Upper lobe of left lung (tissue), 4 donors: ENCODE results near the gene MATCAP1.

Experiments used
- CTCF ChIP-seq, 6 experiments: fragments of 450-650 bp in 4 of 6; fragments of 200-600 bp in 2 of 6; sonication (generic) in 2 of 6; IDR thresholded peaks; one replicate each; pipeline ENCODE4 v1.5.1; 2016 to 2019; ENCODE audit warnings: antibody characterized with exemption in 6 of 6
- EP300 ChIP-seq, 4 donors: sonication (generic); formaldehyde crosslinking; IDR thresholded peaks; one replicate each; pipeline ENCODE4 v1.5.1; 2017; ENCODE audit warnings: antibody characterized with exemption in 4 of 4, control low read depth in 2 of 4
- POLR2A ChIP-seq, 4 donors: fragments of 450-650 bp; IDR thresholded peaks; one replicate each; pipeline ENCODE4 v1.5.1; 2016 to 2017; ENCODE audit warnings: antibody characterized with exemption in 4 of 4, mild to moderate bottlenecking in 2 of 4

DNA sequence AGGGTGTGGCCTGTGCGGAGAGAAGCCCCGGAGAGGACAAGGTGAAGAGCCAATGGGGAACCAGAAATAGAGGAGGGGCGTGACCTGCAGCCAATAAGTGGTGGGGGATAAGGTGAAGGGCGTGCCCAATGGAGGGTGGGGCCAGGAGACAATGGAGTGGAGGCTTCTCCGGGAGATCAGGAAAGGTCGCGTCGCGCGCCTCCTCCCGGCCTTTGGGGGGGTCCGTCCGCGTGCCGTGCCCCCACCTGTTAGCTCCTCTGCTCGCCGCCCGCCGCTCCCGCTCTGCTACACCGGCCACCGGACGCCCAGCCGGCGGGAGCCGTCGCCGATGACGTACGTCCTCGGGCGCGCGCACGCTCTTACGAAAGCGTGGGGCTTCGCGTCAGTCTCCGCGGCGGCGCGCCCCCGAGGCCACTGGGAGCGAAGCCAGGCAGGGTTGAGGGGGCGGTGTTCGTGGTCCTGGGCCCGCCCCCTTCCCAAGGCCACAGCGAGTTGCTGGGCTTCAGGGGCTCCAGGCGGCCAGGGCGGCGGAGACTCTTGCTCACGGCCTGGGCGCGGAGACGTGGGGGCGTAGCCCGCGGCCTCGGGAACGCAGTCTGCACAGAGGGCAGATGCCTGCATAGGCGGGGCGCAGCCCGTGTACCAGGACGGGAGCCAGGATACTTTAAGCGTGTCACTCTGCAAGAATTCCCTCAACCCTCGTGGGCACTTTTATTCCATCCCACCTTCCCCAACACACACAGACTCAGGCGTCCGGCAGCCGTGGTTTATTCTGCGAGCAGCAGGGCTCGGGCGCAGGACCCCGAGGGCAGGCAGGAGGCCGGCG, at the start of gene MATCAP1:
- TF ChIP-seq CTCF (IDR thresholded peaks at IDR 0.05): peak in 2 of 6 experiments; percentile 17 to 25
- no peak for TF ChIP-seq EP300 (IDR thresholded peaks at IDR 0.05)
- TF ChIP-seq POLR2A (IDR thresholded peaks at IDR 0.05): peak in 2 of 4 donors; percentile 35 to 73
